SK-N-SH treated with all-trans-retinoic acid at 6 μM for 48 hours (cell line): ENCODE measurements around the gene ELFN1.

ENCODE experiments used
- ATAC-seq: fragments of 200-7000 bp; cut with Tn5 transposase; 3 replicates; pipeline ENCODE4 v1.9.1; 2020; ENCODE audit warnings: mild to moderate bottlenecking, moderate library complexity
- ARNTL ChIP-seq: fragments of 450-650 bp; formaldehyde crosslinking; IDR thresholded peaks from 2 replicates; pipeline ENCODE4 v1.5.0; 2020; ENCODE audit warnings: low read depth, mild to moderate bottlenecking, moderate library complexity, borderline replicate concordance
- BACH2 ChIP-seq: fragments of 250-450 bp; sonication (Bioruptor Pico); IDR thresholded peaks from 2 replicates; pipeline ENCODE4 v1.9.0; 2021; ENCODE audit warnings: mild to moderate bottlenecking, borderline replicate concordance
- ESRRG ChIP-seq: fragments of 250-450 bp; sonication (Bioruptor Pico); IDR thresholded peaks from 2 replicates; pipeline ENCODE4 v1.6.1; 2021; ENCODE audit warnings: mild to moderate bottlenecking
- GLIS3 ChIP-seq: fragments of 250-450 bp; sonication (Bioruptor Pico); IDR thresholded peaks from 2 replicates; pipeline ENCODE4 v1.5.0; 2020; ENCODE audit warnings: mild to moderate bottlenecking, moderate library complexity
- ISL1 ChIP-seq: fragments of 250-450 bp; sonication (Bioruptor Pico); IDR thresholded peaks from 2 replicates; pipeline ENCODE4 v2.1.2; 2022; ENCODE audit warnings: mild to moderate bottlenecking, moderate library complexity
- OSR1 ChIP-seq: fragments of 250-450 bp; sonication (Bioruptor Pico); IDR thresholded peaks from 2 replicates; pipeline ENCODE4 v1.8.0; 2022; ENCODE audit warnings: moderate library complexity, mild to moderate bottlenecking, inconsistent platforms
- PATZ1 ChIP-seq: fragments of 250-450 bp; sonication (Bioruptor Pico); IDR thresholded peaks from 2 replicates; pipeline ENCODE4 v1.8.0; 2020; ENCODE audit warnings: mild to moderate bottlenecking, moderate library complexity, borderline replicate concordance
- PPARA ChIP-seq: fragments of 250-450 bp; sonication (Bioruptor Pico); IDR thresholded peaks from 2 replicates; pipeline ENCODE4 v1.5.0; 2020; ENCODE audit warnings: mild to moderate bottlenecking, borderline replicate concordance
- RARB ChIP-seq: fragments of 250-450 bp; sonication (Bioruptor Pico); IDR thresholded peaks from 2 replicates; pipeline ENCODE4 v1.8.0; 2021; ENCODE audit warnings: mild to moderate bottlenecking, moderate library complexity
- SNAI2 ChIP-seq: fragments of 250-450 bp; sonication (Bioruptor Pico); IDR thresholded peaks from 2 replicates; pipeline ENCODE4 v1.5.0; 2020; ENCODE audit warnings: mild to moderate bottlenecking, moderate library complexity
- TOX ChIP-seq: fragments of 250-450 bp; sonication (Bioruptor Pico); IDR thresholded peaks from 2 replicates; pipeline ENCODE4 v1.8.0; 2021; ENCODE audit warnings: mild to moderate bottlenecking, moderate library complexity, borderline replicate concordance
- TSHZ2 ChIP-seq: fragments of 250-450 bp; sonication (Bioruptor Pico); IDR thresholded peaks from 2 replicates; pipeline ENCODE4 v1.5.0; 2020; ENCODE audit warnings: mild to moderate bottlenecking, moderate library complexity
- ZFP3 ChIP-seq: fragments of 250-450 bp; sonication (Bioruptor Pico); IDR thresholded peaks from 2 replicates; pipeline ENCODE4 v1.5.0; 2020; ENCODE audit warnings: mild to moderate bottlenecking, moderate library complexity
- ZFP30 ChIP-seq: fragments of 450-650 bp; formaldehyde crosslinking; IDR thresholded peaks from 2 replicates; pipeline ENCODE4 v1.5.0; 2022; ENCODE audit warnings: mild to moderate bottlenecking, moderate library complexity
- ZNF565 ChIP-seq: fragments of 450-650 bp; formaldehyde crosslinking; conservative IDR thresholded peaks from 2 replicates; pipeline ENCODE4 v1.5.0; 2020; ENCODE audit warnings: low read depth, mild to moderate bottlenecking, moderate library complexity
- ZNF70 ChIP-seq: fragments of 450-650 bp; formaldehyde crosslinking; IDR thresholded peaks from 2 replicates; pipeline ENCODE4 v1.5.0; 2020; ENCODE audit warnings: mild to moderate bottlenecking, moderate library complexity
- ZNF8 ChIP-seq: fragments of 450-650 bp; formaldehyde crosslinking; IDR thresholded peaks from 2 replicates; pipeline ENCODE4 v1.5.0; 2020; ENCODE audit warnings: mild to moderate bottlenecking, moderate library complexity
- TF ChIP-seq, protein P1 (sequence below): fragments of 250-450 bp; sonication (Bioruptor Pico); IDR thresholded peaks from 2 replicates; pipeline ENCODE4 v1.8.0; 2021; ENCODE audit warnings: low read depth, mild to moderate bottlenecking, moderate library complexity, borderline replicate concordance
- TF ChIP-seq, protein P2 (sequence below): fragments of 250-450 bp; sonication (Bioruptor Pico); IDR thresholded peaks from 2 replicates; pipeline ENCODE4 v1.5.1; 2020; ENCODE audit warnings: low read depth, mild to moderate bottlenecking, moderate library complexity

The ELFN1 gene

DNA sequence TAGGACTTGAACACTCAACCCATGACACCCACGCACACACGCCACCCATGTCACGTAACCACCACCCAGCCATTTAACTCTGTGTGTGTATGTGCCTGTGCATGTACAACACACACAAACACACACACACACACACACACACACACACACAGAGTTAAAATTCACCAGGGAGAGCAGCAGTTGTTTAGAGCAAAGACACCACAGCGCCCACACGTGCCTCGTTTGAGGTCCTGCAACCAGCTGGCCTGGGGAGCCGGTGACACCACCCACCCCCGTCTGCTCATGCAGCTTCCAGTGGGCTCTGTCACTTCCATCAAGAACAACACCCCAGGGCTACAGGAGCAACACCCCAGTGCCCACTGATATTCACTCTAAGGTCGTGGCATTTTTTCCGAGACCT, 97.4 kb downstream of the ELFN1 start:
- TF ChIP-seq ZFP3 (CRISPR knock-in tag) (no peak), ZNF565 (no peak), ESRRG (CRISPR knock-in tag) (no peak), RARB (CRISPR knock-in tag) (no peak), ARNTL (CRISPR knock-in tag) (no peak), PATZ1 (no peak), TOX (CRISPR knock-in tag) (no peak)
- TF ChIP-seq, protein P1, sequence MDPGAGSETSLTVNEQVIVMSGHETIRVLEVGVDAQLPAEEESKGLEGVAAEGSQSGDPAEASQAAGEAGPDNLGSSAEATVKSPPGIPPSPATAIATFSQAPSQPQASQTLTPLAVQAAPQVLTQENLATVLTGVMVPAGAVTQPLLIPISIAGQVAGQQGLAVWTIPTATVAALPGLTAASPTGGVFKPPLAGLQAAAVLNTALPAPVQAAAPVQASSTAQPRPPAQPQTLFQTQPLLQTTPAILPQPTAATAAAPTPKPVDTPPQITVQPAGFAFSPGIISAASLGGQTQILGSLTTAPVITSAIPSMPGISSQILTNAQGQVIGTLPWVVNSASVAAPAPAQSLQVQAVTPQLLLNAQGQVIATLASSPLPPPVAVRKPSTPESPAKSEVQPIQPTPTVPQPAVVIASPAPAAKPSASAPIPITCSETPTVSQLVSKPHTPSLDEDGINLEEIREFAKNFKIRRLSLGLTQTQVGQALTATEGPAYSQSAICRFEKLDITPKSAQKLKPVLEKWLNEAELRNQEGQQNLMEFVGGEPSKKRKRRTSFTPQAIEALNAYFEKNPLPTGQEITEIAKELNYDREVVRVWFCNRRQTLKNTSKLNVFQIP (CRISPR knock-in tag), result no peak
- ATAC-seq, result no peak

GRCh38 chr7:1768832-1769231, 98.8 kb downstream of the ELFN1 start:
- TF ChIP-seq ZNF8 (CRISPR knock-in tag) (no peak), RARB (CRISPR knock-in tag) (no peak), PPARA (CRISPR knock-in tag) (no peak), TOX (CRISPR knock-in tag) (no peak), SNAI2 (CRISPR knock-in tag) (no peak), TSHZ2 (no peak), ZNF70 (no peak), ARNTL (CRISPR knock-in tag) (no peak)
- TF ChIP-seq, protein P1 (CRISPR knock-in tag), result no peak
- ATAC-seq, result peak; percentile 44; the same call in 2 of the 3 replicates

- ATAC-seq, result no peak
- TF ChIP-seq ZNF8 (CRISPR knock-in tag) (no peak), PATZ1 (no peak), BACH2 (no peak), GLIS3 (CRISPR knock-in tag) (no peak), OSR1 (CRISPR knock-in tag) (no peak), ZNF70 (no peak), ARNTL (CRISPR knock-in tag) (no peak), SNAI2 (CRISPR knock-in tag) (no peak), ZFP30 (CRISPR knock-in tag) (no peak), TSHZ2 (no peak), ISL1 (CRISPR knock-in tag) (no peak)
- TF ChIP-seq, protein P2, sequence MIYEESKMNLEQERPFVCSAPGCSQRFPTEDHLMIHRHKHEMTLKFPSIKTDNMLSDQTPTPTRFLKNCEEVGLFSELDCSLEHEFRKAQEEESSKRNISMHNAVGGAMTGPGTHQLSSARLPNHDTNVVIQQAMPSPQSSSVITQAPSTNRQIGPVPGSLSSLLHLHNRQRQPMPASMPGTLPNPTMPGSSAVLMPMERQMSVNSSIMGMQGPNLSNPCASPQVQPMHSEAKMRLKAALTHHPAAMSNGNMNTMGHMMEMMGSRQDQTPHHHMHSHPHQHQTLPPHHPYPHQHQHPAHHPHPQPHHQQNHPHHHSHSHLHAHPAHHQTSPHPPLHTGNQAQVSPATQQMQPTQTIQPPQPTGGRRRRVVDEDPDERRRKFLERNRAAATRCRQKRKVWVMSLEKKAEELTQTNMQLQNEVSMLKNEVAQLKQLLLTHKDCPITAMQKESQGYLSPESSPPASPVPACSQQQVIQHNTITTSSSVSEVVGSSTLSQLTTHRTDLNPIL (CRISPR knock-in tag), result no peak
Observed at GRCh38 chr7:1769286-1770200, 99.5 kb downstream of the ELFN1 start.
